WTC11 (cell line): ENCODE measurements around the gene MET.

ENCODE experiments used
- ARID4B ChIP-seq: sonication (generic); formaldehyde crosslinking; IDR thresholded peaks from 2 replicates; pipeline ENCODE4 v1.8.0; 2023; ENCODE audit warnings: missing genetic modification reagents, mild to moderate bottlenecking, borderline replicate concordance
- ESRRA ChIP-seq: sonication (generic); formaldehyde crosslinking; IDR thresholded peaks from 2 replicates; pipeline ENCODE4 v1.8.1; 2022; ENCODE audit warnings: mild to moderate bottlenecking, missing genetic modification reagents, borderline replicate concordance
- NFYB ChIP-seq: sonication (generic); formaldehyde crosslinking; conservative IDR thresholded peaks from 2 replicates; pipeline ENCODE4 v1.8.0; 2022; ENCODE audit warnings: low read depth, missing genetic modification reagents
- SMAD3 ChIP-seq: sonication (generic); formaldehyde crosslinking; IDR thresholded peaks from 2 replicates; pipeline ENCODE4 v1.8.0; 2022; ENCODE audit warnings: missing genetic modification reagents, mild to moderate bottlenecking, borderline replicate concordance
- TEAD1 ChIP-seq: sonication (generic); formaldehyde crosslinking; IDR thresholded peaks from 2 replicates; pipeline ENCODE4 v1.8.0; 2022; ENCODE audit warnings: mild to moderate bottlenecking, missing genetic modification reagents
- ZNF263 ChIP-seq: sonication (generic); formaldehyde crosslinking; IDR thresholded peaks from 2 replicates; pipeline ENCODE4 v1.8.1; 2022; ENCODE audit warnings: low read depth, mild to moderate bottlenecking, moderate library complexity, missing genetic modification reagents
- TF ChIP-seq, protein P1 (sequence below): sonication (generic); formaldehyde crosslinking; IDR thresholded peaks from 2 replicates; pipeline ENCODE4 v1.8.1; 2022; ENCODE audit warnings: low read depth, missing genetic modification reagents, borderline replicate concordance
- TF ChIP-seq, protein P2 (sequence below): sonication (generic); formaldehyde crosslinking; IDR thresholded peaks from 2 replicates; pipeline ENCODE4 v1.8.1; 2023; ENCODE audit warnings: mild to moderate bottlenecking, missing genetic modification reagents

GRCh38 chr7:116733924-116734580 is 62.1 kb downstream of the MET start:
- no peak for TF ChIP-seq NFYB (CRISPR knock-in tag)
- no peak for TF ChIP-seq SMAD3
- TF ChIP-seq TEAD1 (CRISPR knock-in tag) = no peak
- TF ChIP-seq, protein P1, sequence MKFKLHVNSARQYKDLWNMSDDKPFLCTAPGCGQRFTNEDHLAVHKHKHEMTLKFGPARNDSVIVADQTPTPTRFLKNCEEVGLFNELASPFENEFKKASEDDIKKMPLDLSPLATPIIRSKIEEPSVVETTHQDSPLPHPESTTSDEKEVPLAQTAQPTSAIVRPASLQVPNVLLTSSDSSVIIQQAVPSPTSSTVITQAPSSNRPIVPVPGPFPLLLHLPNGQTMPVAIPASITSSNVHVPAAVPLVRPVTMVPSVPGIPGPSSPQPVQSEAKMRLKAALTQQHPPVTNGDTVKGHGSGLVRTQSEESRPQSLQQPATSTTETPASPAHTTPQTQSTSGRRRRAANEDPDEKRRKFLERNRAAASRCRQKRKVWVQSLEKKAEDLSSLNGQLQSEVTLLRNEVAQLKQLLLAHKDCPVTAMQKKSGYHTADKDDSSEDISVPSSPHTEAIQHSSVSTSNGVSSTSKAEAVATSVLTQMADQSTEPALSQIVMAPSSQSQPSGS (CRISPR knock-in tag) = no peak
- no peak for TF ChIP-seq ZNF263 (CRISPR knock-in tag)
- TF ChIP-seq ESRRA (CRISPR knock-in tag) = no peak
- TF ChIP-seq, protein P2, sequence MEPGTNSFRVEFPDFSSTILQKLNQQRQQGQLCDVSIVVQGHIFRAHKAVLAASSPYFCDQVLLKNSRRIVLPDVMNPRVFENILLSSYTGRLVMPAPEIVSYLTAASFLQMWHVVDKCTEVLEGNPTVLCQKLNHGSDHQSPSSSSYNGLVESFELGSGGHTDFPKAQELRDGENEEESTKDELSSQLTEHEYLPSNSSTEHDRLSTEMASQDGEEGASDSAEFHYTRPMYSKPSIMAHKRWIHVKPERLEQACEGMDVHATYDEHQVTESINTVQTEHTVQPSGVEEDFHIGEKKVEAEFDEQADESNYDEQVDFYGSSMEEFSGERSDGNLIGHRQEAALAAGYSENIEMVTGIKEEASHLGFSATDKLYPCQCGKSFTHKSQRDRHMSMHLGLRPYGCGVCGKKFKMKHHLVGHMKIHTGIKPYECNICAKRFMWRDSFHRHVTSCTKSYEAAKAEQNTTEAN (CRISPR knock-in tag) = no peak
- no peak for TF ChIP-seq ARID4B (CRISPR knock-in tag)
